Measurements from ENCODE around the gene TTLL10. TPM values are rescaled to one million over a fixed set of nuclear protein-coding genes. Genes with fewer than 3 reads are reported as not detected.

TTLL10 gene
- total RNA-seq, 1 donor from 2014 or later: not detected

- no peak overlapping the region for H3K4me3 Mint-ChIP-seq (ENCODE audit: unreplicated experiment)
These were observed 65.5 kb downstream of the TTLL10 start for GRCh38 chr1:1239227-1239613.

GRCh38 chr1:1239614-1240347 lies 66.1 kb downstream of the TTLL10 start:
- no peak overlapping the region for H3K27ac Mint-ChIP-seq (ENCODE audit: unreplicated experiment)
- H3K4me3 Mint-ChIP-seq (ENCODE audit: unreplicated experiment): no peak overlapping the region
- no peaks in the 10 kb centered on the region for H3K4me1 Mint-ChIP-seq (ENCODE audit: unreplicated experiment)
- H3K36me3 Mint-ChIP-seq (ENCODE audit: low read depth, unreplicated experiment): no peaks in the 10 kb centered on the region
- no peak for DNase-seq (ENCODE audit: low spot score)
- TF ChIP-seq CTCF (IDR thresholded peaks at IDR 0.05; ENCODE audit: unreplicated experiment): no peak
- no peaks in the 10 kb centered on the region for H3K27me3 Mint-ChIP-seq (ENCODE audit: unreplicated experiment)
- no peaks in the 10 kb centered on the region for H3K9me3 Mint-ChIP-seq (ENCODE audit: unreplicated experiment)

More at GRCh38 chr1:1239227-1239613, 65.5 kb downstream of the TTLL10 start:
- H3K4me1 Mint-ChIP-seq (ENCODE audit: unreplicated experiment): peaks cover under 1% of the 10 kb centered on the region
- no peak overlapping the region for H3K27ac Mint-ChIP-seq (ENCODE audit: unreplicated experiment)
- no peak for TF ChIP-seq CTCF (IDR thresholded peaks at IDR 0.05; ENCODE audit: unreplicated experiment)
- no peak for DNase-seq (ENCODE audit: low spot score)
- no peaks in the 10 kb centered on the region for H3K36me3 Mint-ChIP-seq (ENCODE audit: low read depth, unreplicated experiment)
- no peaks in the 10 kb centered on the region for H3K9me3 Mint-ChIP-seq (ENCODE audit: unreplicated experiment)
- no peaks in the 10 kb centered on the region for H3K27me3 Mint-ChIP-seq (ENCODE audit: unreplicated experiment)

- Mint-ChIP-seq H3K4me1 (ENCODE audit: unreplicated experiment) (no peaks in the 10 kb centered on the region), H3K4me3 (ENCODE audit: unreplicated experiment) (no peak overlapping the region), H3K27me3 (ENCODE audit: unreplicated experiment) (no peaks in the 10 kb centered on the region), H3K36me3 (ENCODE audit: low read depth, unreplicated experiment) (no peaks in the 10 kb centered on the region), H3K27ac (ENCODE audit: unreplicated experiment) (no peak overlapping the region), H3K9me3 (ENCODE audit: unreplicated experiment) (no peaks in the 10 kb centered on the region)
- no peak for TF ChIP-seq CTCF (IDR thresholded peaks at IDR 0.05; ENCODE audit: unreplicated experiment)
- DNase-seq (ENCODE audit: low spot score): no peak
These were observed 66.7 kb downstream of the TTLL10 start for GRCh38 chr1:1240348-1240732.

DNA sequence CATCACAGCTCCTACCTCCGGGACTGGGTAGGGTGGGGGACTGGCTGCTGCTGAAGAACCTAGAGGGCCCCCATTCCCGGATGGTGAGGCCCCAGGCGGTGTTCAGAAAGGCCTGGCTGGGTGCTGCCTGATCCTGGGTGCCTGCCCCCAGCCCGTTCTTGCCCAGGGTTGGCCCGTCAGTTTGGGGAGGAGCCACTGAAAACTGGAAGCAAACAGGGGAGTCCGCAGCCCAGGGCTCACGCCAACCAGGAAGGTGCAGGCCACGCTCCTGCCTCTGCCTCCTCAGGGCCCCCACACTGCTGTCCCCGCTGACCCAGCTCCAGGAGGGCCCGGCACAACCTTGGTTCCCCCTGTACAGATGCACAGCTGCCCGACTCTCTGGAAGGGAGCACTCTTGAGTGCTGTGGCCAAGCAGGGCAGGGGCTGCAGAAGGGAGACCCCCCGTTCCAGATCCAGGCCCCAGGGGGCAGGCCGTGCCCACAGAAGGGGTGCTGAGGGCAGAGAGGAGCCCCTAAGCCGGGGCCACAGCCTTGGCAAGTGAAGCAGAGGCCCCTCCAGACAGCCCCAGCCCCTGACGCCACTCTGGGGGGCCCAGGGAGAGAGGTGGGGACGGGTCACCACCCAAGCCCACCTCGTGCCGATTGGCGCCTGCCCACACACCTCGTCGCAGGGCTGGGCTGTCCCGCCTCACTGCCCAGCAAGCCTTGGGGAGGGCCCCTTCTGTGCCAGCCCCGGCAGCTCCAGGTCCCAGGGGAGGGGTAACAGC lies 67.3 kb downstream of the TTLL10 start:
- no peak overlapping the region for H3K4me3 Mint-ChIP-seq (ENCODE audit: unreplicated experiment)
- H3K27ac Mint-ChIP-seq (ENCODE audit: unreplicated experiment): no peak overlapping the region
- no peak for TF ChIP-seq CTCF (IDR thresholded peaks at IDR 0.05; ENCODE audit: unreplicated experiment)
- H3K9me3 Mint-ChIP-seq (ENCODE audit: unreplicated experiment): no peaks in the 10 kb centered on the region
- peaks cover 1% of the 10 kb centered on the region for H3K27me3 Mint-ChIP-seq (ENCODE audit: unreplicated experiment)
- no peak for DNase-seq (ENCODE audit: low spot score)
- no peaks in the 10 kb centered on the region for H3K4me1 Mint-ChIP-seq (ENCODE audit: unreplicated experiment)
- no peaks in the 10 kb centered on the region for H3K36me3 Mint-ChIP-seq (ENCODE audit: low read depth, unreplicated experiment)

Data from endothelial cell (in vitro differentiated cells).